Osteoblast (primary cell): ENCODE data around the gene ADGRA3. TPM values are rescaled to one million over a fixed set of nuclear protein-coding genes. Genes with fewer than 3 reads are reported as not detected.

ENCODE experiments used
- DNase-seq: peaks from one replicate; pipeline ENCODE4 v3.0.0; 2011; ENCODE audit warnings: low spot score, mixed read lengths; ENCODE audit not compliant: insufficient read length; ENCODE audit errors: missing footprints
- H2AFZ ChIP-seq: 2 replicates; pipeline ENCODE4 v1.6.0; 2011; ENCODE audit warnings: mild to moderate bottlenecking, low read length
- H3K27ac ChIP-seq: 2 replicates; pipeline ENCODE4 v1.5.1; 2011; ENCODE audit warnings: mild to moderate bottlenecking, low read depth, low read length, moderate library complexity
- H3K27me3 ChIP-seq: 2 replicates; pipeline ENCODE4 v1.6.0; 2012; ENCODE audit warnings: mild to moderate bottlenecking, control low read depth, inconsistent platforms, low read length, moderate library complexity; ENCODE audit not compliant: insufficient read depth
- H3K36me3 ChIP-seq: 2 replicates; pipeline ENCODE4 v1.5.1; 2011; ENCODE audit warnings: mild to moderate bottlenecking, low read length, control low read depth, moderate library complexity; ENCODE audit not compliant: insufficient read depth
- H3K4me1 ChIP-seq: 2 replicates; pipeline ENCODE4 v1.5.1; 2011; ENCODE audit warnings: mild to moderate bottlenecking, low read length, control low read depth, moderate library complexity; ENCODE audit not compliant: insufficient read depth
- H3K4me2 ChIP-seq: 2 replicates; pipeline ENCODE4 v1.6.0; 2011; ENCODE audit warnings: mild to moderate bottlenecking, low read length; ENCODE audit not compliant: insufficient read depth
- H3K4me3 ChIP-seq: fragments of 200-600 bp; sonication (generic); 3 replicates; pipeline ENCODE4 v1.5.1; 2012; ENCODE audit warnings: mild to moderate bottlenecking, low read length, inconsistent platforms; ENCODE audit not compliant: insufficient read depth
- H3K79me2 ChIP-seq: 2 replicates; pipeline ENCODE4 v1.6.0; 2012; ENCODE audit warnings: mild to moderate bottlenecking, low read length, control low read depth, inconsistent platforms; ENCODE audit not compliant: insufficient read depth
- H3K9me3 ChIP-seq: 2 replicates; pipeline ENCODE4 v1.5.1; 2011; ENCODE audit warnings: low read depth, low read length, control low read depth
- H4K20me1 ChIP-seq: 2 replicates; pipeline ENCODE4 v1.6.0; 2012; ENCODE audit warnings: mild to moderate bottlenecking, low read length, control low read depth; ENCODE audit not compliant: insufficient read depth
- CTCF ChIP-seq: IDR thresholded peaks from 2 replicates; pipeline ENCODE4 v1.5.1; 2011; ENCODE audit warnings: mild to moderate bottlenecking, low read depth, low read length, moderate library complexity; ENCODE audit errors: extremely low read depth
- total RNA-seq: library from RNA; depleted of rRNA; stranded (reverse); fragments of >200 nt; gene quantifications from 2 replicates; pipeline ENCODE4 v1.2.3, GENCODE V29; 2012

ADGRA3 gene
- total RNA-seq, 1 donor: 25.3 TPM

GRCh38 chr4:22522206-22522605, 6.3 kb upstream of the ADGRA3 start:
- no peak overlapping the region for H3K27ac ChIP-seq
- no peak overlapping the region for H2AFZ ChIP-seq
- no peaks in the 10 kb centered on the region for H4K20me1 ChIP-seq
- no peak overlapping the region for H3K4me2 ChIP-seq
- no peak for TF ChIP-seq CTCF
- no peaks in the 10 kb centered on the region for H3K36me3 ChIP-seq
- DNase-seq: no peak
- H3K27me3 ChIP-seq: no peaks in the 10 kb centered on the region
- no peaks in the 10 kb centered on the region for H3K79me2 ChIP-seq
- no peaks in the 10 kb centered on the region for H3K4me1 ChIP-seq
- no peaks in the 10 kb centered on the region for H3K9me3 ChIP-seq
- no peak overlapping the region for H3K4me3 ChIP-seq

GRCh38 chr4:22521240-22521639, 5.4 kb upstream of the ADGRA3 start:
- no peak for TF ChIP-seq CTCF
- H2AFZ ChIP-seq: no peak overlapping the region
- no peaks in the 10 kb centered on the region for H3K79me2 ChIP-seq
- no peaks in the 10 kb centered on the region for H3K4me1 ChIP-seq
- no peaks in the 10 kb centered on the region for H4K20me1 ChIP-seq
- no peak overlapping the region for H3K4me3 ChIP-seq
- DNase-seq: no peak
- no peaks in the 10 kb centered on the region for H3K36me3 ChIP-seq
- H3K9me3 ChIP-seq: no peaks in the 10 kb centered on the region
- no peak overlapping the region for H3K4me2 ChIP-seq
- H3K27ac ChIP-seq: no peak overlapping the region
- H3K27me3 ChIP-seq: no peaks in the 10 kb centered on the region

GRCh38 chr4:22515145-22515887, 550 bp downstream of the ADGRA3 start:
- Histone ChIP-seq H3K27ac (peak overlapping the region; percentile 80), H3K9me3 (no peaks in the 10 kb centered on the region), H3K4me1 (peaks cover 18% of the 10 kb centered on the region), H2AFZ (peak overlapping the region; percentile 89), H4K20me1 (peaks cover 5% of the 10 kb centered on the region), H3K4me3 (peak overlapping the region; percentile 68), H3K27me3 (no peaks in the 10 kb centered on the region), H3K4me2 (peak overlapping the region; percentile 90), H3K79me2 (peaks cover 20% of the 10 kb centered on the region), H3K36me3 (no peaks in the 10 kb centered on the region)
- TF ChIP-seq CTCF: no peak
- peak; percentile 94 for DNase-seq

GRCh38 chr4:22514481-22514880, 1.4 kb downstream of the ADGRA3 start:
- DNase-seq: peak; percentile 94
- Histone ChIP-seq H3K79me2 (peaks cover 24% of the 10 kb centered on the region), H3K4me1 (peaks cover 18% of the 10 kb centered on the region), H3K36me3 (no peaks in the 10 kb centered on the region), H3K27me3 (no peaks in the 10 kb centered on the region), H3K9me3 (no peaks in the 10 kb centered on the region), H2AFZ (peak overlapping the region; percentile 89), H3K4me2 (peak overlapping the region; percentile 90), H4K20me1 (peaks cover 5% of the 10 kb centered on the region), H3K4me3 (peak overlapping the region; percentile 68), H3K27ac (peak overlapping the region; percentile 80)
- TF ChIP-seq CTCF: no peak
